Astrocyte (in vitro differentiated cells and primary cell): ENCODE measurements around the gene EVC2. TPM values are rescaled to one million over a fixed set of nuclear protein-coding genes. Genes with fewer than 3 reads are reported as not detected.

Experiments used
- DNase-seq: peaks from one replicate; pipeline ENCODE4 v3.0.0-alpha.2; 2010; ENCODE audit warnings: low read depth
- FAIRE-seq: peaks from 2 replicates; lab custom pipeline; 2011; peaks lifted over from hg19 to GRCh38; lab: Jason Lieb, UNC
- H2AFZ ChIP-seq: 2 replicates; pipeline ENCODE4 v1.6.0; 2012; ENCODE audit warnings: low read depth, low read length, inconsistent platforms
- H3K27ac ChIP-seq: 2 replicates; pipeline ENCODE4 v1.5.1; 2011; ENCODE audit warnings: low read depth, low read length, inconsistent platforms
- H3K27me3 ChIP-seq: 2 replicates; pipeline ENCODE4 v1.6.0; 2011; ENCODE audit warnings: low read length, inconsistent platforms; ENCODE audit not compliant: insufficient read depth
- H3K36me3 ChIP-seq: 2 replicates; pipeline ENCODE4 v1.5.1; 2011; ENCODE audit warnings: low read length, inconsistent platforms; ENCODE audit not compliant: insufficient read depth
- H3K4me1 ChIP-seq: 2 replicates; pipeline ENCODE4 v1.5.1; 2011; ENCODE audit warnings: low read length, inconsistent platforms; ENCODE audit not compliant: insufficient read depth
- H3K4me2 ChIP-seq: 2 replicates; pipeline ENCODE4 v1.6.0; 2012; ENCODE audit warnings: low read length, inconsistent platforms
- H3K4me3 ChIP-seq: 2 replicates; pipeline ENCODE4 v1.5.1; 2011; ENCODE audit warnings: low read depth, mild to moderate bottlenecking, low read length, inconsistent platforms; ENCODE audit not compliant: insufficient read depth
- H3K79me2 ChIP-seq: 2 replicates; pipeline ENCODE4 v1.6.0; 2012; ENCODE audit warnings: mild to moderate bottlenecking, low read length, inconsistent platforms; ENCODE audit not compliant: insufficient read depth
- H3K9ac ChIP-seq: 2 replicates; pipeline ENCODE4 v1.6.0; 2012; ENCODE audit warnings: mild to moderate bottlenecking, low read length, inconsistent platforms
- H3K9me3 ChIP-seq: 2 replicates; pipeline ENCODE4 v1.5.1; 2012; ENCODE audit warnings: low read depth, mild to moderate bottlenecking, low read length, inconsistent platforms; ENCODE audit not compliant: insufficient read depth
- H4K20me1 ChIP-seq: 2 replicates; pipeline ENCODE4 v1.6.0; 2012; ENCODE audit warnings: low read length, inconsistent platforms; ENCODE audit not compliant: insufficient read depth
- H3K27ac Mint-ChIP-seq: one replicate; pipeline ENCODE4 v1.8.0; 2021; ENCODE audit warnings: mild to moderate bottlenecking, mixed read lengths; ENCODE audit not compliant: unreplicated experiment
- H3K27me3 Mint-ChIP-seq: one replicate; pipeline ENCODE4 v1.8.0; 2021; ENCODE audit warnings: low read depth, mixed read lengths; ENCODE audit not compliant: unreplicated experiment
- H3K36me3 Mint-ChIP-seq: one replicate; pipeline ENCODE4 v1.8.0; 2021; ENCODE audit warnings: low read depth, mixed read lengths; ENCODE audit not compliant: unreplicated experiment
- H3K4me1 Mint-ChIP-seq: one replicate; pipeline ENCODE4 v1.8.0; 2021; ENCODE audit warnings: low read depth, mixed read lengths; ENCODE audit not compliant: unreplicated experiment
- H3K4me3 Mint-ChIP-seq: one replicate; pipeline ENCODE4 v1.8.0; 2021; ENCODE audit warnings: mild to moderate bottlenecking, moderate library complexity, mixed read lengths; ENCODE audit not compliant: unreplicated experiment
- H3K9me3 Mint-ChIP-seq: one replicate; pipeline ENCODE4 v1.8.0; 2021; ENCODE audit warnings: mild to moderate bottlenecking, mixed read lengths; ENCODE audit not compliant: unreplicated experiment
- EZH2 ChIP-seq: IDR thresholded peaks from 2 replicates; pipeline ENCODE4 v1.6.1; 2012; ENCODE audit warnings: mild to moderate bottlenecking, low read length, inconsistent platforms; ENCODE audit not compliant: insufficient read depth
- total RNA-seq: library from RNA; stranded (reverse); gene quantifications from 2 replicates; pipeline ENCODE4 v1.2.1, GENCODE V29; 2021
- TF ChIP-seq, protein P1 (sequence below): IDR thresholded peaks from 2 replicates; pipeline ENCODE4 v1.5.1; 2011; ENCODE audit warnings: low read depth, mild to moderate bottlenecking, inconsistent platforms, low read length, moderate library complexity; ENCODE audit not compliant: insufficient read depth

The EVC2 gene
- total RNA-seq, 1 donor from 2014 or later: 3.3 TPM

DNA sequence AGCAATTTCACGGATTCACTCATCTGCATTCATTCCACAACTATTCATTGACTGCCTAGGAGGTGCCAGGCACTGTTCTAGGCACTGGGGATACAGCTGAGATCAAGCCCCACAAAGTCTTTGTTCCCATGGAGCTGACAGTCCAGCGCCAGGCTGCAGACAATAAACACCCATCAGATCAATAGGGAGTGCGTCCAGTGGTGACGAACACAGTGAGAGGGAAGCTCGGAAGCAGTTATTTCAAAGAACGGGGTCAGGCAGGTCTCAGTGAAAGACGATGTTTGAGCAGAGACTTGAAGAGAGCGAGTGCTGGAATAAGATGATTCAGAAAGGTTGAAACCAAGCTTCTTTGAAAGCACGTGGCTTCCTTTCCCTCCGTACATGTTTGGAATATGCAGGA, 167.2 kb downstream of the EVC2 start:
- Histone ChIP-seq H3K4me1 (no peaks in the 10 kb centered on the region), H3K27me3 (no peaks in the 10 kb centered on the region), H3K4me3 (no peak overlapping the region), H3K9me3 (no peaks in the 10 kb centered on the region), H4K20me1 (no peaks in the 10 kb centered on the region), H3K9ac (no peak overlapping the region), H2AFZ (no peak overlapping the region), H3K27ac (no peak overlapping the region), H3K36me3 (no peaks in the 10 kb centered on the region), H3K4me2 (no peak overlapping the region), H3K79me2 (no peaks in the 10 kb centered on the region)
- FAIRE-seq (no peak), DNase-seq (no peak)
- Mint-ChIP-seq H3K4me3 (no peak overlapping the region), H3K4me1 (no peaks in the 10 kb centered on the region), H3K36me3 (peaks cover 4% of the 10 kb centered on the region), H3K9me3 (peaks cover 3% of the 10 kb centered on the region), H3K27me3 (peaks cover 2% of the 10 kb centered on the region), H3K27ac (no peak overlapping the region)
- no peak for TF ChIP-seq EZH2
- TF ChIP-seq, protein P1, sequence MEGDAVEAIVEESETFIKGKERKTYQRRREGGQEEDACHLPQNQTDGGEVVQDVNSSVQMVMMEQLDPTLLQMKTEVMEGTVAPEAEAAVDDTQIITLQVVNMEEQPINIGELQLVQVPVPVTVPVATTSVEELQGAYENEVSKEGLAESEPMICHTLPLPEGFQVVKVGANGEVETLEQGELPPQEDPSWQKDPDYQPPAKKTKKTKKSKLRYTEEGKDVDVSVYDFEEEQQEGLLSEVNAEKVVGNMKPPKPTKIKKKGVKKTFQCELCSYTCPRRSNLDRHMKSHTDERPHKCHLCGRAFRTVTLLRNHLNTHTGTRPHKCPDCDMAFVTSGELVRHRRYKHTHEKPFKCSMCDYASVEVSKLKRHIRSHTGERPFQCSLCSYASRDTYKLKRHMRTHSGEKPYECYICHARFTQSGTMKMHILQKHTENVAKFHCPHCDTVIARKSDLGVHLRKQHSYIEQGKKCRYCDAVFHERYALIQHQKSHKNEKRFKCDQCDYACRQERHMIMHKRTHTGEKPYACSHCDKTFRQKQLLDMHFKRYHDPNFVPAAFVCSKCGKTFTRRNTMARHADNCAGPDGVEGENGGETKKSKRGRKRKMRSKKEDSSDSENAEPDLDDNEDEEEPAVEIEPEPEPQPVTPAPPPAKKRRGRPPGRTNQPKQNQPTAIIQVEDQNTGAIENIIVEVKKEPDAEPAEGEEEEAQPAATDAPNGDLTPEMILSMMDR: no peak

DNA sequence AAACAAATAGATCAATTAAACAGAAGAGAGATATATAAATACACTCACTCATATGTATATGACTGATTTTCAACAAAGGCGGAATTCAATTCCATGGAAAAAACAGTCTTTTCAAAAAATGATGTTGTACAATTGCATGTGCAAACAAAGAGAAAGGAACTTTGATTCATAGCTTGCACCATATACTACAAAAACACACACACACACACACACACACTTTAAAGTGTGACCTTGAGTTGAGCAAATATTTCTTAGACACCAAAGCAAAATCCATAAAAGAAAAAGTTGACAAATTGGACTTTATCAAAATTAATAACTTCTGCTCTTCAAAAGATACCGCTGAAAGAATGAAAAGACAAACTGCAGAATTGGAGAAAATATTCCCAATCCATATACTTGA, 168.8 kb downstream of the EVC2 start:
- Histone ChIP-seq H3K27ac (no peak overlapping the region), H3K36me3 (no peaks in the 10 kb centered on the region), H3K4me1 (no peaks in the 10 kb centered on the region), H2AFZ (no peak overlapping the region), H3K9me3 (no peaks in the 10 kb centered on the region), H3K27me3 (no peaks in the 10 kb centered on the region), H3K79me2 (no peaks in the 10 kb centered on the region), H4K20me1 (no peaks in the 10 kb centered on the region), H3K4me2 (no peak overlapping the region), H3K4me3 (no peak overlapping the region), H3K9ac (no peak overlapping the region)
- no peaks in the 10 kb centered on the region for H3K9me3 Mint-ChIP-seq
- TF ChIP-seq, protein P1: no peak
- TF ChIP-seq EZH2: no peak
- peaks cover 7% of the 10 kb centered on the region for H3K36me3 Mint-ChIP-seq
- no peaks in the 10 kb centered on the region for H3K4me1 Mint-ChIP-seq
- DNase-seq (no peak), FAIRE-seq (no peak)
- no peaks in the 10 kb centered on the region for H3K27me3 Mint-ChIP-seq
- H3K27ac Mint-ChIP-seq: no peak overlapping the region
- no peak overlapping the region for H3K4me3 Mint-ChIP-seq

DNA sequence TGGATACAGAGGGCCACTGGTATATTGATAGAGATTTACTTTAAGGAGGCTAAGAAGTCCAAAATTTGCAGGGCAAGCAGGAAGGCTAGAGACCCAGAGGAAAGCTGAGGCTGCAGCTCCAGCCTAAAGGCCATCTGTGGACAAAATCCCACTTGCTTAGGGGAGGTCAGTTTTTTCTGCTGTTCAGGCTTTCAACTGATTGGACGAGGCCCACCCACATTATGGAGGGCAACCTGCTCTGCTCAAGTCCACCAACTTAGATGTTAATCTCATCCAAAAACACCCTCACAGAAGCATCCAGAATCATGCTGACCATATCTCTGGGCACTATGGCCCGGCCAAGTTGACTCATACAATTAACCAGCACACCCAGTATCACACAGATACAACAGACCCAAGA, 176.3 kb downstream of the EVC2 start:
- Histone ChIP-seq H3K4me3 (no peak overlapping the region), H3K4me2 (no peak overlapping the region), H3K9me3 (no peaks in the 10 kb centered on the region), H3K27me3 (no peaks in the 10 kb centered on the region), H2AFZ (no peak overlapping the region), H3K27ac (no peak overlapping the region), H4K20me1 (no peaks in the 10 kb centered on the region), H3K4me1 (no peaks in the 10 kb centered on the region), H3K9ac (no peak overlapping the region), H3K79me2 (no peaks in the 10 kb centered on the region), H3K36me3 (no peaks in the 10 kb centered on the region)
- TF ChIP-seq EZH2: no peak
- TF ChIP-seq, protein P1: no peak
- Mint-ChIP-seq H3K27ac (no peak overlapping the region), H3K9me3 (peaks cover 3% of the 10 kb centered on the region), H3K27me3 (no peaks in the 10 kb centered on the region), H3K4me3 (no peak overlapping the region), H3K36me3 (peaks cover 7% of the 10 kb centered on the region), H3K4me1 (no peaks in the 10 kb centered on the region)
- no peak for DNase-seq
- FAIRE-seq: no peak
